Measurements from ENCODE around the gene PPM1J. TPM values are rescaled to one million over a fixed set of nuclear protein-coding genes. Genes with fewer than 3 reads are reported as not detected.

PPM1J gene
- total and polyA plus RNA-seq, 9 of the 15 experiments (the other 6 are each of a cell fraction or from before 2014, with no cell fraction given) = 0.25 to 10.5 (median 4.2) TPM

GRCh38 chr1:112704934-112705627 lies 10.1 kb downstream of the PPM1J start (continued):
- no peak for TF ChIP-seq ZNF518B (CRISPR knock-in tag; IDR thresholded peaks at IDR 0.05)
- no peak for TF ChIP-seq SNIP1 (IDR thresholded peaks at IDR 0.05; ENCODE audit: low read depth)
- TF ChIP-seq SMARCA5 (IDR thresholded peaks at IDR 0.05) = peak; percentile 0
- TF ChIP-seq AFF1 (IDR thresholded peaks at IDR 0.05; ENCODE audit: low read depth in 1 of 2, partially characterized antibody in 2 of 2) = peak in 1 of 2 experiments; percentile 47
- no peak for TF ChIP-seq HSF4 (CRISPR knock-in tag; IDR thresholded peaks at IDR 0.05; ENCODE audit: borderline replicate concordance)
- no peak for TF ChIP-seq ZNF232 (CRISPR knock-in tag; IDR thresholded peaks at IDR 0.05)
- no peak for TF ChIP-seq ASH1L (IDR thresholded peaks at IDR 0.05; ENCODE audit: borderline replicate concordance, low read depth, partially characterized antibody)
- peak; percentile 76 for TF ChIP-seq GABPA (tag; conservative IDR thresholded peaks at IDR 0.05; ENCODE audit: low read depth)
- peak; percentile 80 for TF ChIP-seq SP1 (CRISPR knock-in tag; IDR thresholded peaks at IDR 0.05)
- no peak for TF ChIP-seq ZBTB12 (CRISPR knock-in tag; IDR thresholded peaks at IDR 0.05)
- no peak for TF ChIP-seq SMAD2 (IDR thresholded peaks at IDR 0.05; ENCODE audit: low read depth, low read length)
- TF ChIP-seq ZNF347 (CRISPR knock-in tag; IDR thresholded peaks at IDR 0.05; ENCODE audit: low read depth) = no peak
- TF ChIP-seq KLF13 (tag; IDR thresholded peaks at IDR 0.05; ENCODE audit: borderline replicate concordance, low read depth) = no peak
- no peak for TF ChIP-seq HBP1 (CRISPR knock-in tag; IDR thresholded peaks at IDR 0.05)
- TF ChIP-seq ZNF175 (CRISPR knock-in tag; IDR thresholded peaks at IDR 0.05; ENCODE audit: low read depth) = no peak
- peak; percentile 68 for TF ChIP-seq HDGF (IDR thresholded peaks at IDR 0.05)
